Measurements from ENCODE around the gene MRPS2.

Gene MRPS2

DNA sequence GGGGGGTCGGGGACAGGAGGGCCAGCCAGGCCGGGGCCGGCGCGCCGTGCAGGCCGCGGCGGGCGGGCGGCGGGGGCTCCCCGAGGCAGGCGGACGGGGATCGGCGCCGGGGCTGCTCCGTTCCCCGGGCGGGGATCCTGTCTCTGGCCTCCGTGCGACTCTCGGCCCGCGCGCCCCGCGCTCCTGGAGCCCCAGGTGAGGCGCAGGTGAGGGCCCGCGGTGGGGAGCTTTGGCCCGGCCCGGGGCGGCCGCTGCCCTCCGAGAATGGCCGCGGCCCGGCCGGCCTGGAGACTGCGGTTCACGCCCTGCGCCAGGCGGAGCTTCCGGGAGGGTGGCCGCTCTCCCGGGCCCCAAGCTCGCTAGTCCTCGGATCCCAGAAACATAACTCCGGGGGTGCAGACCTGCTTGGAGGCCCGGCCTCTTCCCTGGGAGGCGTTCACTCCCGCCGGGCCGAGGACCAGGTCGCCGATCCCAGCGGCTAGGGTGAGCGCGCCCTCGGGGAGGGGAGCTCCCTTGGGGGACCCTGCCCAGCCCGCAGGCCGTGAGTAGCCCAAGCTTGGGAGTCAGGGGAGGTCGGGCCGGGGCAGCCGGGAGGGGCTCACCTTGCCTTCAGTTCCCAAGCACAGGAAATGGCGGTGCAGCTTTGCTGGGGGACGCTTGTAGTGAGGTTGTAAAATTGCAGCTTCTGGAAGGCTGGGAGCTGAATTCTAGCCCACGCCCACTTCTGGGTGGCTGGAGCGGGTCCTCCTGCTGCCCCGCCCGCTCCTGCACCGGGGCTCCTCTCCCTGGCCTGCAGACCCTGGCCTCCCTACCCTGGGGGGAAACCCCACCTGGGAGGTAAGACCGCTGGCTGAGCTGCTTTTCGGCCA, 20.2 kb upstream of the MRPS2 start:
- no peak for DNase-seq (ENCODE audit: low spot score)

- DNase-seq (ENCODE audit: low spot score), result no peak
Measured at GRCh38 chr9:135480940-135481310, 19.6 kb upstream of the MRPS2 start.

DNA sequence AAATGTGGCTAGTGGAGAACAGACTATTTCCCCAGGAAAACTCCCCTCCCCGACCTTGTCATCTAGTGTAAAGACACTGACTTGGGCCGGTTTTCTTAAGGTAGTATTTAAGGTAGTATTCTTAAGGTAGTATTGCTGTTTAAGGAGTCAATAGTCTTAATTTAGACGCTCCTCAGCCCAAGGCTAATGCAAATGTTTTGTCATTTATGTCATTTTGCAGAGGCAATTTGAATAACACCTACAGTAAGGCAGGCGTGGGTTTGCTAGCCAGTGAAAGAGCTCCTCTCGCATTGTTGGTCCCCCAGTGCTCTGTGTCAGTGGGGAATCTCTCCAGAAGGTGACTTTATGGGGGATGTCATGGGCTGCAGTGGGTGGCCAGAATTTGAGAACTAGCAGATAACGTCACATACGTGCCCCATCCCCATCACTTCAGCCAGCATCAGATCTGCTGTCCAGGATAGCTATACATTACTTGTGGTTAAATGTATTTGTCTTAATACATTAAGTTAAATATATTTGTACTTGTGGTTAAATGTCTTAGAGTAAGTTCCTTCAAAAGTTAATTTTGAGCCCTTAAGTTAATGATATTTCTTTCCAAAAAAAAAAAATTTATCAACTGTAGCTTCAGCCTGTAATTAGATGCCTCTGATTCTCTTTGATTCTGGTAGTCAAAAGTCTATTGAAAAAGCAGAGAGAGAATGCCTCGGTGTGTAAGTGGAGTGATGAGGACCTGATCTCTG, 18.3 kb upstream of the MRPS2 start:
- no peak for DNase-seq (ENCODE audit: low spot score)

DNA sequence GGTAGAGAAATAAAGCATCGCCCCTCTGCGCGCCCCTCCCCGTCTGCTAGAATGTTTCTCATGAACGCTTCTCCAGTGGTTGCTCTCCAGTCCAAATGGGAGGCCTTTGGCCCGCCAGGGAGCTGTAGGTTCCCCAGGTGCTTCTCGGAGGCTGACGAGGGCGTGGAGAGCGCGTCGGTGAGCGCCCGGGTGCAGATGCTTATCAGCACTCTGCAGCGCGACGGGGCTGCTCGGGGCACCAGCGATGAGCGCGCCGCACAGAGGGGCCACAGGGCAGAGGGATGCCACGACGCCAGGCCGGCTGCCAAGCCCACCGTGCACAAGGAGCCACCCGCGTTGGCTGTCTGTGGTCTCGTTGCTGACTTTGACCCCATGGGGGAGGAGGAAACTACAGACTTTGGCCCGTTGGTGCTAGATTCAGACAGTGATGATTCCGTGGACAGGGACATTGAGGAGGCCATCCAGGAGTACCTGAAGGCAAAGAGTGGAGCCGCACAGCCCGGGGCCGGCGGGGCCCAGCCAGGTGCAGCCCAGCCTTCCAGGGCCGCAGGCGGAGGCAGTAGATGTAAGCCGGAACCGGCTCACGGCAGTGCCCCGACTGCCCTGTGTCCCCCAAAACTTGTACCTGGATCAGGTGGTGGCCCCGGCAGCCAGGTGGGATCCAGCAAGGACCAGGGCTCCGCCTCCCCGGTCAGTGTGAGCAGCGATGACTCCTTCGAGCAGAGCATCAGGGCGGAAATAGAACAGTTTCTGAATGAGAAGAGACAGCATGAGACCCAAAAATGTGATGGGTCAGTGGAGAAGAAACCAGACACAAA, 15.8 kb upstream of the MRPS2 start:
- DNase-seq (ENCODE audit: low spot score), result no peak

DNA sequence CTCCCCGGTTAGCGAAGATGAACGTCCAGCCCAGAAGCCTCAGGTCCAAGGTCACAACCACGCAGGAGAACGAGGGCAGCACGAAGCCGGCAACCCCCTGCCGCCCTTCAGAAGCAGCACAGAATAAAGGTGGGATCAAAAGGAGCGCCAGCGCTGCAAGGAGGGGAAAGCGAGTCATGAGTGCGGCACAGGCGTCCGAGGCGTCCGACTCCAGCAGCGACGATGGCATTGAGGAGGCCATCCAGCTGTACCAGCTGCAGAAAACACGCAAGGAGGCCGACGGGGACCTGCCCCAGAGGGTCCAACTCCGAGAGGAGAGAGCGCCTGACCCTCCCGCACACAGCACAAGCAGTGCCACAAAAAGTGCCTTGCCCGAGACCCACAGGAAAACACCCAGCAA, 15.1 kb upstream of the MRPS2 start:
- no peak for DNase-seq (ENCODE audit: low spot score)

GRCh38 chr9:135485832-135486231, 14.7 kb upstream of the MRPS2 start:
- DNase-seq (ENCODE audit: low spot score), result no peak

DNA sequence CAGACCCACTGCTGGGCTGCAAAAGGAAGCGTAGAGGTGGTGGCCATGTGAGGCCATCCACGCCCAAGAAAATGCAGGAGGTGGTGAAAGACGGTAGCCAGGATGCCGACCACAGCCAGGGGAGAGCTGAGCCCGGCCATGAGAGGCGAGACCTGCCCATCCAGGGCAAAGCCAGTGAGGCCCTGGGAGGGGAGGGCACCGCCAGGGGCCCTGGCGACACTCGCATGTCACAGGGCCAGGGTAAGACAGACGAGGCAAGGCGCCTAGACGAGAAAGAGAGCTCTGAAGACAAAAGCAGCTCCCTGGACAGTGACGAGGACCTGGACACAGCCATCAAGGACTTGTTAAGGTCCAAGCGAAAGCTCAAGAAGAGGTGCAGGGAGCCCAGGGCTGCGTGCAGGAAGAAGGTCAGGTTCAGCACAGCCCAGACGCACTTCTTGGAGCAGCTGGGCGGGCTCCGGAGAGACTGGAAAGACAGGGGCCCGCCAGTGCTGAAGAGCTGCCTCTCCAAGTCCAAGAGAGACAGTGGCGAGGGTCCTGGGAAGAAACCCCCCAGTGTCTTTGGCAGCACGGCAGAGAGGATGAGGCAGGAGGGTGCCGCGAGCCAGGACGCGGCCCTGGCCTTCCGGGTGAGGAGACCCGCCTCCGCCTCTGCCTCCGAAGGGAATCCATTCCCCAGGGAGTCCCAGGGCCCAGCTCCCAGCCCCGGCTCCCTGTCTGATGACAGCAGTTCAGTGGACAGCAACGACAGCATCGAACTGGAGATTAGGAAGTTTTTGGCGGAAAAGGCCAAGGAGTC, 14.0 kb upstream of the MRPS2 start:
- no peak for DNase-seq (ENCODE audit: low spot score)

GRCh38 chr9:135487281-135488012, 13.0 kb upstream of the MRPS2 start:
- DNase-seq (ENCODE audit: low spot score), result no peak

DNA sequence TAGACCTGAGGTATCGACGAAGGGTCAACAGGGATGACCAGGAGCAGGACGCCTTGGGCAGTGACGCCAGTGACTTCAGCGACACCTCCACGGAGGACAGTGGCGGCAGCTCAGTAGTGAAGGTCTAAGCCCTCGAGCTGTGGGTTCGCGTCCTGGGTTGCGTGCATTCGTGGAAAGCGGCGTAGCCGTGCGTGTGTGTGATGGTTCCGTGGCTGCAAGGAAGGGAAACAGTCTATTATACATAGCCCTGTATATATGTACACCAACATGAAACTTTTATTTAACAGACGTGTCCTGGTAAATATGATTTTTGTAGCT, 12.5 kb upstream of the MRPS2 start:
- DNase-seq (ENCODE audit: low spot score), result no peak

GRCh38 chr9:135488527-135488926, 12.0 kb upstream of the MRPS2 start:
- DNase-seq (ENCODE audit: low spot score), result no peak

GRCh38 chr9:135489188-135489906, 11.1 kb upstream of the MRPS2 start:
- no peak for DNase-seq (ENCODE audit: low spot score)

DNA sequence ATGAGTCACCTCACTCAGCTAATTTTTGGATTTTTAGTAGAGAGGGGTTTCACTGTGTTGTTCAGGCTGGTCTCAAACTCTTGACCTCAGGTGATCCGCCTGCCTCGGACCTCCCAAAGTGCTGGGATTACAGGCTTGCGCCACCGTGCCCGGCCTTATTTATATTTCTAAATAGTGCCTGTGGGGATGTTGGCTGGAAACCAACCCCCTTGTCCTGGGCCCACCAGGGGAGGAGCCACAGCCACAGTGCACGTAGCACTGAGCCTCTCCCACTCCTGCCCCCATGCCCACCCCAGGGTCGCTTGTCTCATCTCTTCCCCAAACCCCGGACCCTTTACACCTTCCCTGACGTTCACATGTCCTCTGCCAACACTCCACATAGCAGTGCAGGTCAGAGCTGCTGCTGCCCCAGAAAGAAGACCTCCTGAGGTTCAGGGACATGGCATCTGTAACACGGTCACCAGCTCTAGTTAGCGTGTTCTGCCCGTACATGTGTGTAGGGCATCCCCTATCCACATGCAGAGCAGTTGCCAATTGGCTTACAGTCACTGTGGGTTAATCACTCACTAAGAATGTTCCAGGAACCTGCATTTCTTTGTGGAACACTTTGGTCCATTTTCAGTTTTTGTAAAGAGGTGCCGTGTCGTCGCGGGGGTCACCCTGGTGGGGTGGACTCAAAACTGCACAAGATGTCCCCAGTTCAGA, 10.2 kb upstream of the MRPS2 start:
- no peak for DNase-seq (ENCODE audit: low spot score)

GRCh38 chr9:135490980-135491464, 9.5 kb upstream of the MRPS2 start:
- no peak for DNase-seq (ENCODE audit: low spot score)

- no peak for DNase-seq (ENCODE audit: low spot score)
Measured at GRCh38 chr9:135491764-135492163, 8.7 kb upstream of the MRPS2 start.

DNA sequence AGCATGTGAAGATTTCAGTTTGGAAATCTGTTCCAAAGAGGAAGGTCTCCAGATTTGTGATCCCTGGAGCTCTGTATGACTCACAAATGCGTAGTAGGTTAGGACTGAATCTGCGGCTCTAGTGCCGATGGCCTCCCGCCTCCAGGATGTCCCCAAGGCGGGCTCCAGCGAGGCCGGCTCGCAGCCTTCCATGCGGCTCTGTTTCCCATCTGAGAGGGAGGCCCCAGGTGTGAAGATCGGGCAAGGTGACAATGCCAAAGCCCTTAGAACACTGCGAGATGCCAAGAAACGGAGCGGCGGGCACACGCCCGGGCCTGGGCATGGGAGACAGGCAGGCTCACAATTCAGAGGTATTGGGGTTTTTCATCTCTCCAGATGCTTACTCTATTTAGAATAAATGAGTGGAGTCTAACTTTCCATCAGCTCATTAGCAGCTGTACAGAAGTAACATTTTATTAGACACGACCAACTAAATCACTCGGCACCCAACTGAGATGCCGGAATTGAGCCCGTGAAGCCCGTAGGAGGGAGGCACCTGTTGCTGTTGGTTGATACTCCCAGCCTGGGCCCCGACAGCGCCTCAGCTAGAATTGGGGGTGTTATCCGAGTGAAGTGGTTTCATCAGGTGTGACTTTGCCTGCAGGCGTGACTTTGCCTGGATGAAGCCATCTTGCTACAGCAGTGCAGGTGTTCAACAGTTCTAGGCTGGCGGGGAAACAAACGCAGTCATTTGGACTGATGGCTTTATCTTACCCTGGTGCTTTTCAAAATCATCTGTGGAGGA, 7.4 kb upstream of the MRPS2 start:
- DNase-seq (ENCODE audit: low spot score), result no peak

GRCh38 chr9:135494791-135495559, 5.5 kb upstream of the MRPS2 start:
- DNase-seq (ENCODE audit: low spot score), result no peak

GRCh38 chr9:135498381-135499126, 1.9 kb upstream of the MRPS2 start:
- no peak for DNase-seq (ENCODE audit: low spot score)
